OCI-LY3 (cell line): ENCODE results near the gene HIPK1.

ENCODE experiments used
- CTCF ChIP-seq: fragments of 200-600, 300-600 bp; sonication (generic); IDR thresholded peaks from 2 replicates; pipeline ENCODE4 v1.5.1; 2014; ENCODE audit warnings: antibody characterized with exemption, low read length, low read depth
- EZH2phosphoT487 ChIP-seq: fragments of 200-600 bp; shearing (Covaris generic); IDR thresholded peaks from 2 replicates; pipeline ENCODE4 v1.6.1; 2018; ENCODE audit warnings: antibody characterized with exemption, mixed run types, low read depth

GRCh38 chr1:114009393-114009792, 80.3 kb downstream of the HIPK1 start:
- TF ChIP-seq CTCF (no peak), EZH2phosphoT487 (no peak)
